HepG2 (cell line): ENCODE data around the gene DDX10. TPM values are rescaled to one million over a fixed set of nuclear protein-coding genes. Genes with fewer than 3 reads are reported as not detected.
A peak's percentile ranks its signal among the peaks of the same experiment; 100 is the strongest.

Source experiments
- ATAC-seq: fragments of 200-7000 bp; cut with Tn5 transposase; 3 replicates; pipeline ENCODE4 v1.9.1; 2020; ENCODE audit warnings: mild to moderate bottlenecking, moderate library complexity
- BruUV-seq: library from RNA; stranded (reverse); fragments of 400-500 nt; replicated peaks from 2 replicates; lab custom pipeline; 2021; lab: Mats Ljungman, UMichigan
- CTCF ChIA-PET: fragments of 300-600 bp; formaldehyde crosslinking; extraction: SDS; loops from one replicate; lab custom pipeline; 2021; ENCODE audit warnings: low total read pairs, inconsistent platforms, low intra/inter-chr PET ratio; lab: Yijun Ruan, JAX
- POLR2A ChIA-PET: fragments of 350-600 bp; sonication (Branson Sonifier 250); formaldehyde crosslinking; loops from one replicate; lab custom pipeline; 2020; ENCODE audit warnings: antibody characterized with exemption, inconsistent platforms; lab: Yijun Ruan, JAX
- DNase-seq: peaks from one replicate; pipeline ENCODE4 v3.0.0-alpha.2; 2015; ENCODE audit warnings: low spot score
- FAIRE-seq: peaks from 3 replicates; lab custom pipeline; 2011; peaks lifted over from hg19 to GRCh38; lab: Jason Lieb, UNC
- H2AFZ ChIP-seq: one replicate; pipeline ENCODE4 v1.6.1; 2011; ENCODE audit warnings: low read length, inconsistent platforms
- H3K27ac ChIP-seq: fragments of 300-600 bp; 3 replicates; pipeline ENCODE4 v1.8.0; 2011; ENCODE audit warnings: mixed run types, mild to moderate bottlenecking, mixed read lengths, low read length, inconsistent platforms; ENCODE audit not compliant: insufficient read depth; ENCODE audit errors: extremely low read length
- H3K27me3 ChIP-seq, 2 experiments: fragments of 200-600 bp in 1 of 2; 2 replicates in 1 of 2; 3 replicates in 1 of 2; pipeline versions ENCODE4 v1.6.0 to v1.8.0; 2011; ENCODE audit warnings: low read length in 2 of 2, mild to moderate bottlenecking in 2 of 2, moderate library complexity in 2 of 2, inconsistent platforms in 1 of 2; ENCODE audit not compliant: insufficient read depth in 2 of 2, control insufficient read depth in 1 of 2
- H3K36me3 ChIP-seq, 2 experiments: fragments of 200-600 bp in 1 of 2; replicated peaks in 1 of 2; 2 replicates in 1 of 2; 3 replicates in 1 of 2; pipeline versions ENCODE4 v1.5.1 to v1.8.0; 2011; ENCODE audit warnings: low read length in 2 of 2, inconsistent platforms in 1 of 2; ENCODE audit not compliant: insufficient read depth in 2 of 2, control insufficient read depth in 1 of 2
- H3K4me1 ChIP-seq: 2 replicates; pipeline ENCODE4 v1.5.1; 2012; ENCODE audit warnings: low read length, inconsistent platforms; ENCODE audit not compliant: insufficient read depth
- H3K4me2 ChIP-seq: 2 replicates; pipeline ENCODE4 v1.6.0; 2011; ENCODE audit warnings: low read depth, low read length, inconsistent platforms
- H3K4me3 ChIP-seq, 3 experiments: fragments of 200-600 bp in 1 of 3; sonication (generic), shearing (Covaris generic) in 1 of 3; replicated peaks in 1 of 3; 2 replicates each; pipeline ENCODE4 v1.5.1; 2011 to 2016; ENCODE audit warnings: low read length in 3 of 3, inconsistent platforms in 2 of 3, low read depth in 2 of 3, mild to moderate bottlenecking in 2 of 3, control low read depth in 1 of 3, mixed read lengths in 1 of 3; ENCODE audit not compliant: insufficient read depth in 1 of 3
- H3K79me2 ChIP-seq: one replicate; pipeline ENCODE4 v1.6.1; 2011; ENCODE audit warnings: low read length, inconsistent platforms; ENCODE audit not compliant: insufficient read depth
- H3K9ac ChIP-seq: 2 replicates; pipeline ENCODE4 v1.6.0; 2011; ENCODE audit warnings: mild to moderate bottlenecking, low read depth, low read length, inconsistent platforms; ENCODE audit not compliant: insufficient read depth
- H3K9me3 ChIP-seq: 2 replicates; pipeline ENCODE4 v1.5.1; 2012; ENCODE audit warnings: mild to moderate bottlenecking, low read length
- H4K20me1 ChIP-seq: 2 replicates; pipeline ENCODE4 v1.6.0; 2011; ENCODE audit warnings: inconsistent platforms, mild to moderate bottlenecking, low read length, moderate library complexity; ENCODE audit not compliant: insufficient read depth
- CEBPZ ChIP-seq: IDR thresholded peaks from 2 replicates; pipeline ENCODE4 v1.6.1; 2012; ENCODE audit warnings: low read length, improper control_type of control experiment
- FOXP1 ChIP-seq, 2 experiments: fragments of 450-650 bp in 1 of 2; IDR thresholded peaks; 2 replicates each; pipeline ENCODE4 v1.6.1; 2017 to 2018; ENCODE audit warnings: antibody characterized with exemption in 1 of 2
- HOXA7 ChIP-seq: sonication (generic); formaldehyde crosslinking; IDR thresholded peaks from 2 replicates; pipeline ENCODE4 v1.8.1; 2022; ENCODE audit warnings: mild to moderate bottlenecking, missing genetic modification reagents, moderate library complexity
- POLR2AphosphoS2 ChIP-seq: IDR thresholded peaks from 2 replicates; pipeline ENCODE4 v1.6.1; 2011; ENCODE audit warnings: low read depth, low read length, improper control_type of control experiment
- RAD21 ChIP-seq: fragments of 450-650 bp; formaldehyde crosslinking; IDR thresholded peaks from 2 replicates; pipeline ENCODE4 v1.5.0; 2020; ENCODE audit warnings: mild to moderate bottlenecking
- RAD51 ChIP-seq: fragments of 450-650 bp; IDR thresholded peaks from 2 replicates; pipeline ENCODE4 v1.6.1; 2016; ENCODE audit warnings: borderline replicate concordance
- U2AF1 ChIP-seq: fragments of 200-400 bp; formaldehyde crosslinking; optimal IDR thresholded peaks from 2 replicates; pipeline ENCODE3; 2017; ENCODE audit warnings: mild to moderate bottlenecking, low read depth, low read length
- ZBTB33 ChIP-seq: sonication (generic); formaldehyde crosslinking; IDR thresholded peaks from 2 replicates; pipeline ENCODE4 v1.4.0; 2020; ENCODE audit warnings: missing genetic modification reagents
- ZNF138 ChIP-seq: sonication (generic); formaldehyde crosslinking; IDR thresholded peaks from 2 replicates; pipeline ENCODE4 v1.5.0; 2020; ENCODE audit warnings: mild to moderate bottlenecking, low read depth, missing genetic modification reagents
- ZNF335 ChIP-seq: sonication (generic); formaldehyde crosslinking; IDR thresholded peaks from 2 replicates; pipeline ENCODE4 v1.4.0; 2020; ENCODE audit warnings: missing genetic modification reagents
- ZNF563 ChIP-seq: sonication (generic); formaldehyde crosslinking; IDR thresholded peaks from 2 replicates; pipeline ENCODE4 v1.8.0; 2022; ENCODE audit warnings: mild to moderate bottlenecking, moderate library complexity, missing genetic modification reagents
- ZNF703 ChIP-seq: sonication (generic); formaldehyde crosslinking; IDR thresholded peaks from 2 replicates; pipeline ENCODE4 v1.5.1; 2020; ENCODE audit warnings: missing genetic modification reagents, mild to moderate bottlenecking, moderate library complexity, borderline replicate concordance
- ZNF75D ChIP-seq: sonication (generic); formaldehyde crosslinking; IDR thresholded peaks from 2 replicates; pipeline ENCODE4 v1.8.1; 2023; ENCODE audit warnings: missing genetic modification reagents, mild to moderate bottlenecking, borderline replicate concordance
- in situ Hi-C: cut with HindIII; loops from 2 replicates; pipeline ENCODE4 v1.10.0; 2017; ENCODE audit warnings: low pct_unique_long_range_greater_than_20kb; ENCODE audit not compliant: extremely low pct_ligation_motif_present
- intact Hi-C: fragments of 100-400 bp; cut with micrococcal nuclease; formaldehyde crosslinking; loops from one replicate; pipeline ENCODE4 v1.10.0; 2022; ENCODE audit not compliant: unreplicated experiment
- polyA plus RNA-seq, 8 experiments: library from polyadenylated mRNA; depleted of rRNA in 3 of 8; stranded (reverse) in 7 of 8; unstranded in 1 of 8; fragments of >200 nt; fragmentation: Illumina TruSeq in 4 of 8; extraction: Trizol in 4 of 8; gene quantifications; 2 replicates each; pipeline versions ENCODE4 v1.2.1 to v1.2.3, GENCODE V29; 2011 to 2016; ENCODE audit warnings: low read depth in 4 of 8, missing spikeins in 1 of 8, mixed read lengths in 1 of 8; ENCODE audit not compliant: insufficient read depth in 1 of 8
- total RNA-seq, 5 experiments: library from RNA; depleted of rRNA; stranded (reverse); fragments of >200 nt; fragmentation: Illumina TruSeq; extraction: Trizol; gene quantifications; 2 replicates each; pipeline ENCODE4 v1.2.3, GENCODE V29; 2016; ENCODE audit warnings: low read depth in 1 of 5
- TF ChIP-seq, protein P1 (sequence below): sonication (generic); formaldehyde crosslinking; IDR thresholded peaks from 2 replicates; pipeline ENCODE4 v1.4.0; 2020; ENCODE audit warnings: missing genetic modification reagents
- TF ChIP-seq, protein P2 (sequence below), 2 experiments: fragments of 450-650 bp in 1 of 2; sonication (generic) in 1 of 2; formaldehyde crosslinking; IDR thresholded peaks; 2 replicates each; pipeline versions ENCODE4 v1.5.0 to v1.8.0; 2020 to 2022; ENCODE audit warnings: mild to moderate bottlenecking in 1 of 2, missing genetic modification reagents in 1 of 2

The DDX10 gene
- total and polyA plus RNA-seq, 2 of the 13 experiments (the other 11 are each of a cell fraction or from before 2014, with no cell fraction given): 17.0 to 32.0 TPM

- H3K9ac ChIP-seq: no peak overlapping the region
- no peaks in the 10 kb centered on the region for H3K9me3 ChIP-seq
- peak overlapping the region; percentile 43 for H3K27ac ChIP-seq
- POLR2A ChIA-PET: no interaction called here
- H2AFZ ChIP-seq: no peak overlapping the region
- no peak overlapping the region for H3K4me3 ChIP-seq
- H3K36me3 ChIP-seq: no peaks in the 10 kb centered on the region
- H3K27me3 ChIP-seq: no peaks in the 10 kb centered on the region
- no peaks in the 10 kb centered on the region for H3K79me2 ChIP-seq
- ATAC-seq (peak; percentile 81), DNase-seq (peak; percentile 35), FAIRE-seq (no peak)
- no peak overlapping the region for H3K4me2 ChIP-seq
- intact Hi-C loops: loop anchor here (1.0 kb wide), 1 partner anchor 173 kb away; no protein-coding TSS in a partner anchor
- no peaks in the 10 kb centered on the region for H4K20me1 ChIP-seq
- peaks cover 11% of the 10 kb centered on the region for H3K4me1 ChIP-seq
- in situ Hi-C loops: loop anchor here (5.0 kb wide), 1 partner anchor 174 kb away; no protein-coding TSS in a partner anchor
- no TSS peak for BruUV-seq
- CTCF ChIA-PET: interaction anchor here (1.4 kb wide), 1 partner anchor 173 kb away, joined by 10 read pairs; no protein-coding TSS in a partner anchor
- TF ChIP-seq, protein P1, sequence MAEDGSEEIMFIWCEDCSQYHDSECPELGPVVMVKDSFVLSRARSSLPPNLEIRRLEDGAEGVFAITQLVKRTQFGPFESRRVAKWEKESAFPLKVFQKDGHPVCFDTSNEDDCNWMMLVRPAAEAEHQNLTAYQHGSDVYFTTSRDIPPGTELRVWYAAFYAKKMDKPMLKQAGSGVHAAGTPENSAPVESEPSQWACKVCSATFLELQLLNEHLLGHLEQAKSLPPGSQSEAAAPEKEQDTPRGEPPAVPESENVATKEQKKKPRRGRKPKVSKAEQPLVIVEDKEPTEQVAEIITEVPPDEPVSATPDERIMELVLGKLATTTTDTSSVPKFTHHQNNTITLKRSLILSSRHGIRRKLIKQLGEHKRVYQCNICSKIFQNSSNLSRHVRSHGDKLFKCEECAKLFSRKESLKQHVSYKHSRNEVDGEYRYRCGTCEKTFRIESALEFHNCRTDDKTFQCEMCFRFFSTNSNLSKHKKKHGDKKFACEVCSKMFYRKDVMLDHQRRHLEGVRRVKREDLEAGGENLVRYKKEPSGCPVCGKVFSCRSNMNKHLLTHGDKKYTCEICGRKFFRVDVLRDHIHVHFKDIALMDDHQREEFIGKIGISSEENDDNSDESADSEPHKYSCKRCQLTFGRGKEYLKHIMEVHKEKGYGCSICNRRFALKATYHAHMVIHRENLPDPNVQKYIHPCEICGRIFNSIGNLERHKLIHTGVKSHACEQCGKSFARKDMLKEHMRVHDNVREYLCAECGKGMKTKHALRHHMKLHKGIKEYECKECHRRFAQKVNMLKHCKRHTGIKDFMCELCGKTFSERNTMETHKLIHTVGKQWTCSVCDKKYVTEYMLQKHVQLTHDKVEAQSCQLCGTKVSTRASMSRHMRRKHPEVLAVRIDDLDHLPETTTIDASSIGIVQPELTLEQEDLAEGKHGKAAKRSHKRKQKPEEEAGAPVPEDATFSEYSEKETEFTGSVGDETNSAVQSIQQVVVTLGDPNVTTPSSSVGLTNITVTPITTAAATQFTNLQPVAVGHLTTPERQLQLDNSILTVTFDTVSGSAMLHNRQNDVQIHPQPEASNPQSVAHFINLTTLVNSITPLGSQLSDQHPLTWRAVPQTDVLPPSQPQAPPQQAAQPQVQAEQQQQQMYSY (CRISPR knock-in tag): no peak
- TF ChIP-seq FOXP1 (IDR thresholded peaks at IDR 0.05) (no peak), FOXP1 (CRISPR knock-in tag; IDR thresholded peaks at IDR 0.05) (no peak), ZNF75D (CRISPR knock-in tag) (no peak), HOXA7 (CRISPR knock-in tag) (no peak), ZBTB33 (CRISPR knock-in tag) (no peak), RAD51 (no peak), RAD21 (peak; percentile 43; the same call in 1 of the 2 replicates), ZNF563 (CRISPR knock-in tag) (no peak), ZNF703 (CRISPR knock-in tag) (no peak), POLR2AphosphoS2 (no peak), ZNF335 (CRISPR knock-in tag) (no peak), ZNF138 (no peak), CEBPZ (no peak), U2AF1 (no peak)
- TF ChIP-seq, protein P2, sequence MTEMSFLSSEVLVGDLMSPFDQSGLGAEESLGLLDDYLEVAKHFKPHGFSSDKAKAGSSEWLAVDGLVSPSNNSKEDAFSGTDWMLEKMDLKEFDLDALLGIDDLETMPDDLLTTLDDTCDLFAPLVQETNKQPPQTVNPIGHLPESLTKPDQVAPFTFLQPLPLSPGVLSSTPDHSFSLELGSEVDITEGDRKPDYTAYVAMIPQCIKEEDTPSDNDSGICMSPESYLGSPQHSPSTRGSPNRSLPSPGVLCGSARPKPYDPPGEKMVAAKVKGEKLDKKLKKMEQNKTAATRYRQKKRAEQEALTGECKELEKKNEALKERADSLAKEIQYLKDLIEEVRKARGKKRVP (CRISPR knock-in tag; IDR thresholded peaks at IDR 0.05): no peak
Observed at GRCh38 chr11:108871152-108871551, 206.3 kb downstream of the DDX10 start.
